ENCODE results near the gene MAML2. TPM values are rescaled to one million over a fixed set of nuclear protein-coding genes. Genes with fewer than 3 reads are reported as not detected.
A peak's percentile ranks its signal among the peaks of the same experiment; 100 is the strongest.

The MAML2 gene
- total and polyA plus RNA-seq, 2 experiments from 2014 or later: 1.1 to 8.2 TPM

DNA sequence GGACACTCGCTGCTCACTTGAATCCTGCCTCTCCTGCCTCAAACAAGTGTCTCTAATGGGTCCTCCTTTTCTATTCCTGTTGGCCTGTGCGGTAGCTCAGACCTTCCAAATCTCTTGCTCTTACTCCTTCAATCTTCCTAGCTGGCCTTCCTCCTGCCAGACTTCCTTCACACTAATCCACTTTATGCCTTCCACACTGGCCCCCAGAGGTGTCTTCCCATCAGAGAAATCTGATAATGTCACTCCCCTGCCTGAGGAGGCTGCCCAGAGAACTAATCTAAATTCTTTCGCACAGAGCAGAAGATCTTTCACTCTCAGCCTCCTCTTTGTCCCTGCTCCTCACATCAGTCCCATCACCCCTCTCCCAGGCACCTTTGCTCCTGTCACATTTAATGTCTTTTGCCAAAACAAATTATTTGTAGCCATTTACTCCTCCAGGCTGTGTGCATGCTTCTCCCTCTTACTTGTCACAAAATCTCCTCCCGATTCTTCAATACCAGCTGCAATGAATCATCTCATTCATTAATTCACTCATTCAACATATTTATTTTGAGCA is 175.7 kb downstream of the MAML2 start:
- Histone ChIP-seq H3K36me3 (no peaks in the 10 kb centered on the region), H3K4me1 (ENCODE audit: low read depth) (no peaks in the 10 kb centered on the region), H3K27ac (no peak overlapping the region), H3K27me3 (no peaks in the 10 kb centered on the region), H3K4me3 (no peak overlapping the region), H3K9me3 (ENCODE audit: low read depth) (no peaks in the 10 kb centered on the region)
- TF ChIP-seq, protein P1, sequence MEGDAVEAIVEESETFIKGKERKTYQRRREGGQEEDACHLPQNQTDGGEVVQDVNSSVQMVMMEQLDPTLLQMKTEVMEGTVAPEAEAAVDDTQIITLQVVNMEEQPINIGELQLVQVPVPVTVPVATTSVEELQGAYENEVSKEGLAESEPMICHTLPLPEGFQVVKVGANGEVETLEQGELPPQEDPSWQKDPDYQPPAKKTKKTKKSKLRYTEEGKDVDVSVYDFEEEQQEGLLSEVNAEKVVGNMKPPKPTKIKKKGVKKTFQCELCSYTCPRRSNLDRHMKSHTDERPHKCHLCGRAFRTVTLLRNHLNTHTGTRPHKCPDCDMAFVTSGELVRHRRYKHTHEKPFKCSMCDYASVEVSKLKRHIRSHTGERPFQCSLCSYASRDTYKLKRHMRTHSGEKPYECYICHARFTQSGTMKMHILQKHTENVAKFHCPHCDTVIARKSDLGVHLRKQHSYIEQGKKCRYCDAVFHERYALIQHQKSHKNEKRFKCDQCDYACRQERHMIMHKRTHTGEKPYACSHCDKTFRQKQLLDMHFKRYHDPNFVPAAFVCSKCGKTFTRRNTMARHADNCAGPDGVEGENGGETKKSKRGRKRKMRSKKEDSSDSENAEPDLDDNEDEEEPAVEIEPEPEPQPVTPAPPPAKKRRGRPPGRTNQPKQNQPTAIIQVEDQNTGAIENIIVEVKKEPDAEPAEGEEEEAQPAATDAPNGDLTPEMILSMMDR (IDR thresholded peaks at IDR 0.05; ENCODE audit: low read depth, low read length): no peak
- no peak for DNase-seq (ENCODE audit: low read depth in 1 of 2, low spot score in 1 of 2)

DNA sequence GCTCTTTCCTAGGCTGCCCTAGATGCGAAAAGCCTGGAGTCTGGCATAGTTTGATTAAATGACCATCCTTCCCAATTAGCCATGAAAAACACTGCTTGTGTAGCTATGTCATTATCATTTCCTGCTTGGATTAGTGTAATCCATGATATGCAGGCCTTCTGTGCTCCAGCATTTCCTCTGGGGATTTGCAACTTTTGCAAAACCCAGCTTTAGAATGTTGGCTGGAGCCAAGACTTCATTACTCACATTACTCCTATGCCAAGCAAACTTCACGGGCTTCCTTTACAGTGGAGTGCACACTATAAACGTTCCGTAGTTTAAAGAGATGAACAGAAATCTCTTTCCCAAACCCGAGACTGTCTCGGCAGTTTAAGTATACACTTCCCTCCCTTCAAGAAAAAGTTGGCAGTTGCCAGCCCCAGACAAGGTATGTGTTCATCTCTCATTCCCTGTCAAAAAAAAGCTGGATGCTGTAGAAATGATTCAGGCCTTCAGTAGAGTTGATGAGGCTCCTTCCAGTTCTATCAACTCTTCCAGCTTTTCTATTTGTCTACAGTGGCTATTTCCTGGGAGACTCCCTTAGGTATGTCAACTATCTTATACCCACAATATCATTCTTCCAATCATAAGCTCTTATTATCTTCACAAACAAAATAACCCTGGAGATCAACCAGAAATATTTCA is 180.0 kb downstream of the MAML2 start:
- peak in 1 of 2 donors; percentile 98 for DNase-seq (ENCODE audit: low read depth in 1 of 2, low spot score in 1 of 2)
- TF ChIP-seq, protein P1 (IDR thresholded peaks at IDR 0.05; ENCODE audit: low read depth, low read length): no peak
- no peak overlapping the region for H3K27ac ChIP-seq
- no peaks in the 10 kb centered on the region for H3K4me1 ChIP-seq (ENCODE audit: low read depth)
- H3K9me3 ChIP-seq (ENCODE audit: low read depth): no peaks in the 10 kb centered on the region
- H3K36me3 ChIP-seq: no peaks in the 10 kb centered on the region
- H3K4me3 ChIP-seq: no peak overlapping the region
- no peaks in the 10 kb centered on the region for H3K27me3 ChIP-seq

DNA sequence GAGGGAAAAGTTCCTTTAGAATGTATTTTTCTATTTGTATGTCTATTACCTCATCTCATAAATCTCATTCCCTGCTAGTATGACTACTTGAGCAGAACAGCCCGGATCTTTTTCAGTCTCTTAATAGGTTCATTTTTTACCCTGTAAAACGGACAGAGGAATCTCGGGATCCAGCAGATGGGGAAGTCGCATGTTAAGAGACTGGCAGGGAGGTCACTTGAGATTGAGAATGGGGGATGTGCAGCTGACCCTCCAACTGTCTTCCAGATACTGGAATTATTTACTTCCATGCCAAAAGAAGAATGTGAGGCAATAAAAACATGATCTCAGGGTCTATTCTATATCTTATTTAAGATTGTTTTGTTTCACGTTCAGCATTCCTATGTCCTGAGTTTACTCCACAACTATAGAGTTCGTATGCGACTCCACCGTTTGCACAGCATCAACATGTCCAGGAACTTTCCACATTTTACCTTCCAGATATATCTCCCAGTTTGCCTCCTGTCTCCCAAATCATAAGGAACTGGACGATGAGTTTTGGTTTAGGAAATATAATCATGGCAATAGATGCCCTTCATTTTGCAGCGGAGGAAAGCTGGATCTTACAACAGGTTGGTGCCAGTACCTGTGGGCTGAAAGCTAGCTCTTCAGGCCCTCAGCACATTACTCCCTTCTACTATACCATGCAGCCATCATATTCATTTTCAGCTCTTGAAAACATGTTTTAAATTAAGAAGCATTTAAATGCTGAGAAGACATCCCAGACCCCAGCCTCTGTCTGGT is 181.5 kb downstream of the MAML2 start:
- Histone ChIP-seq H3K4me1 (ENCODE audit: low read depth) (no peaks in the 10 kb centered on the region), H3K36me3 (no peaks in the 10 kb centered on the region), H3K27me3 (no peaks in the 10 kb centered on the region), H3K4me3 (no peak overlapping the region), H3K27ac (no peak overlapping the region), H3K9me3 (ENCODE audit: low read depth) (no peaks in the 10 kb centered on the region)
- peak in 1 of 2 donors; percentile 58 for DNase-seq (ENCODE audit: low read depth in 1 of 2, low spot score in 1 of 2)
- TF ChIP-seq, protein P1 (IDR thresholded peaks at IDR 0.05; ENCODE audit: low read depth, low read length): no peak

DNA sequence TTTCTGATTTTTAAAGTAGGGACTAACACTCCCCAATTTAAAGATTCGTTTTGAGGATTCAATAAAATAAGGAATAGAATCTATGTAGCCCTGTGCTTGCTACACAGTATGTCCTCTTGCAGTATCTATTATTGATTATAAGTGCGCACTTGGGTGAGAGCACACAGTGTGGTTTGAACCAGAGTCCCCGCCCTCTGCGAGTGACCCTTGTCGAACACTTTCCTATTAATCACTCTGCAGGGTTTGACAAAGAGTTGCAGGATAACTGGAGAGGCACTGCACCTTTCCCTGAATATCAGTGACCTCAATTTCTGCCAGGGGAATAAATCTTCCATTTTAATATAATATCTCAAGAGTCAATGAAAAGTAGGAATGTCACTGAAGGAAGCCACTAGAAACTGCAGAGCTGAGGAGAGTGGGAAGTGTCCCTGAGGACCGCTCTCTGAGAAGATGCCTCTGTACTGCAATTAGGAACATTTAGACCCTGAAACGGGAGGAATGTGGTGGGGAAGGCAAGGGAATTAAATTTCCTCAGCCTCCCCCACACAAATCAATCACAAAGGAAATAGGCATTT is 182.2 kb downstream of the MAML2 start:
- no peak for DNase-seq (ENCODE audit: low read depth in 1 of 2, low spot score in 1 of 2)
- H3K27ac ChIP-seq: no peak overlapping the region
- no peaks in the 10 kb centered on the region for H3K4me1 ChIP-seq (ENCODE audit: low read depth)
- no peaks in the 10 kb centered on the region for H3K27me3 ChIP-seq
- no peak overlapping the region for H3K4me3 ChIP-seq
- no peaks in the 10 kb centered on the region for H3K36me3 ChIP-seq
- no peaks in the 10 kb centered on the region for H3K9me3 ChIP-seq (ENCODE audit: low read depth)
- TF ChIP-seq, protein P1 (IDR thresholded peaks at IDR 0.05; ENCODE audit: low read depth, low read length): no peak

DNA sequence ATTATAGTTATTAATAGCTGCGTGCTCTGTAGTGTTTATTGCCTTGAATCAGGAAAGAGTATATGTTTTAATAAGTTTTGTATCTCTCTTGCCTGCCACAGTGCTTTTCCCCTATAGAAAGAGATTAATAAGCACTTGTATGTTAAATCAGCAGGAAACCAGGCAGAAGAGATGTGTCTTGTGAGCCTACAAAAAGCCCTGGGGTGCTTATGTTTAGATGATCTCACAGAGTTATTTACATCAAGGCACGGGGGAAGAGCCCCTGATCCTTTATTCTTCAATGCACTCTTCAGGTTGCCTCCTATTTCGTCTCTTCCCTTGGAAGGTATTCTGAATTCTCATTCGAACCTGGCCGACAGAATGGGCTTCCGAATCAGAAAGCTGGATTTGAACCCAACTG is 183.0 kb downstream of the MAML2 start:
- Histone ChIP-seq H3K9me3 (ENCODE audit: low read depth) (no peaks in the 10 kb centered on the region), H3K27me3 (no peaks in the 10 kb centered on the region), H3K27ac (no peak overlapping the region), H3K4me3 (no peak overlapping the region), H3K4me1 (ENCODE audit: low read depth) (no peaks in the 10 kb centered on the region), H3K36me3 (no peaks in the 10 kb centered on the region)
- TF ChIP-seq, protein P1 (IDR thresholded peaks at IDR 0.05; ENCODE audit: low read depth, low read length): no peak
- DNase-seq (ENCODE audit: low read depth in 1 of 2, low spot score in 1 of 2): no peak
